Vagina (tissue), 2 donors: ENCODE data around the gene NUP153.

ENCODE experiments used
- CTCF ChIP-seq, 3 experiments: fragments of 450-650 bp in 2 of 3; fragments of 200-600 bp in 1 of 3; sonication (generic) in 1 of 3; IDR thresholded peaks; one replicate each; pipeline ENCODE4 v1.5.1; 2017 to 2019; ENCODE audit warnings: antibody characterized with exemption in 3 of 3, mild to moderate bottlenecking in 2 of 3, moderate library complexity in 2 of 3
- POLR2A ChIP-seq, 2 donors: fragments of 450-650 bp; IDR thresholded peaks; one replicate each; pipeline ENCODE4 v1.6.1; 2017; ENCODE audit warnings: antibody characterized with exemption in 2 of 2, mild to moderate bottlenecking in 2 of 2, moderate library complexity in 2 of 2

GRCh38 chr6:17706580-17707370 is at the start of gene NUP153:
- TF ChIP-seq CTCF (IDR thresholded peaks at IDR 0.05) (peak in 1 of 3 experiments; percentile 11), POLR2A (IDR thresholded peaks at IDR 0.05) (peak in 1 of 2 donors; percentile 93)
